HG03135 (cell line): ENCODE data around the gene UQCR11.
A peak's percentile ranks its signal among the peaks of the same experiment; 100 is the strongest.
"Not testable (repeated sequence)": the region's sequence is repeated elsewhere in the genome, so short reads cannot be mapped to it uniquely, and the experiment has no call there.

Source experiments
- ATAC-seq: cut with Tn5 transposase; IDR thresholded peaks from one replicate; pipeline ENCODE4 v1.9.1; 2021; ENCODE audit warnings: mild to moderate bottlenecking, moderate library complexity; ENCODE audit not compliant: unreplicated experiment

The UQCR11 gene

DNA sequence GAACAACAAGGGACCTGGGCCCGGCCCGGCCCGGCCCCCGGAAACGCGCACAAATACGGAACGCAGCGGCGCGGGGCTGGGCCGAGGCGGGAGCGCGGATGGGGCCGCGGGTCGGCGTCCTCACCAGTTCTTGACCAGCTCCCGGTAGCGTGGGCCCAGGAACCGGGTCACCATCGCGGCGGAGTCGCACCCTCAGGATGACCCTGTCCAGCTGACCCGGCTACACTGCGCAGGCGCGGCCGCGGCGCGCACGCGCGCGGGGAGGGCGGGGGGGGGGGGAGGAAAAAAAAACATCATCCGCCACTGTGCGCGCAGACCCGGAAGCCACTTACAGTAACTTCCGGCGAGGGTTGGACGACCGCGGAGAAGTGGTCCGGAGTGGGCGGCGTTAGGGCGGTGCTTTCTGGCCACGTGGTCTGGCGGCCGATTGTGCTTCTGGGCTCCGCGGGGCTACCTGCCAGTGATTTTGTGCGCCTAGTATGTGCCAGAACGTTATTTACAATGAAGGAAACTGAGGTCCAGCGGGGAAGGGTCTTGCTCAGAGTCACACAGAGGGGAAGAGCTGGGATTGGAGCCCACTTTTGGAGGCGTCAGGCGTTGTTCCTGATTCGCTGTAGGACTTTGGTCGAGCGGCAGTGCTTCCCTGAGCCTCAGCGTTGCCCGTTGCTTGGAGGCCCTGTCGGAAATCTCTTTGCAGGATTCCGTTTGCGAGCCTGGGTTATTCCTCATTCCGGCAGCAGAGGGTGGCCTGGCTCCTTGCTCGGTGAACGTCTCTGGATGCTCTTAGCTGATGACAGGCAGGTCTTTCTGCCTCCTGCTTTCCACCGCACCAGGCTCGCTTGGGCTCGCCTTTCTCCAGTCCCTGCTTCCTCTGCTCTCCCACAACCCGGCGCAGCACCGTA lies at the start of gene UQCR11:
UQCR11 (minus strand) TSS at position 227 of the 902 bp plus-strand sequence; CDS start at position 174, 53 bp downstream.
- peak; percentile 83 for ATAC-seq

DNA sequence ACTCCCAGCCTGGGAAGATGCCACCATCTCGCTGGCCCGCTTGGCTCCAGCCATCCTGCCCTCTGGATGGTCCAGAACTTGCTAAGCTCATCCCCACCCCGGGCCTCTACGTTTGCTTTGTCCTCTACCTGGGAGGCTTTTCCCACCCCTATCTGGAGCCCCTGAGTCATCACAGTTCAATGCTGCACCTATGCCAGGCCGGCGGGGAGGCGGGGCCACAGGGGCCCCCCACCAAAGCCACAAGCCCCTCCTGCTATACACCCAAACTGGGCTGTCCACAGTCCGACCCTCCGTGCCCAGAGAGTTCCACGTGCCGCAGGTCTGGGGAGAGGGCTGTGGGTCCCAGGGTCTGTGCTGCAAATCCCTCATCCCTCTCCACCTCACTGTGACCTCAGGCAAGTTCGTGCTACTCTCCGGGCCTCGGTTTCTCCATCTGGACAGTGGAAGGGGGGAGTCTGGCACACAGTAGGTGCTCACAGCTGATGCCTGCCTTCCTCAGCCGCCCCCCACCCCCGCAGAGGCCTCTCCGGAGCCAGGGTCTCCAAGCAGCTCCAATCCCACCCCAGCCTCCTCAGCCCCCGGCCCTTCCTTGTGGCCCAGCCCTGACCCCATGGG lies 49.0 kb upstream of the UQCR11 start:
- no peak for ATAC-seq

DNA sequence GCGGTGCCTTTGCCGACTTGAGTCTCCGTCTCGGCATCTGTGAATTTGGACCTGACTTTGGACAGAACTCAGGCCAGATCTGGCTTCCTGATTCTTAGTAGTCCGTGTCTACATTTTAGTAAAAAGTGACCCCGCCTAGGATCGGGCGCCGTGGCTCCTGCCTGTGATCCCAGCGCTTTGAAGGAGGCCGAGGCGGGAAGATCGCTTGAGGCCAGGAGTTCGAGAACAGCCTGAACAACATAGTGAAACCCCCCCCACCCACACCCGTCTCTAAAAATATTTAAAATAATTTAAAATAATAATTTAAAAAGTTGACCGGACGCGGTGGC lies 48.0 kb upstream of the UQCR11 start:
- ATAC-seq: no peak

DNA sequence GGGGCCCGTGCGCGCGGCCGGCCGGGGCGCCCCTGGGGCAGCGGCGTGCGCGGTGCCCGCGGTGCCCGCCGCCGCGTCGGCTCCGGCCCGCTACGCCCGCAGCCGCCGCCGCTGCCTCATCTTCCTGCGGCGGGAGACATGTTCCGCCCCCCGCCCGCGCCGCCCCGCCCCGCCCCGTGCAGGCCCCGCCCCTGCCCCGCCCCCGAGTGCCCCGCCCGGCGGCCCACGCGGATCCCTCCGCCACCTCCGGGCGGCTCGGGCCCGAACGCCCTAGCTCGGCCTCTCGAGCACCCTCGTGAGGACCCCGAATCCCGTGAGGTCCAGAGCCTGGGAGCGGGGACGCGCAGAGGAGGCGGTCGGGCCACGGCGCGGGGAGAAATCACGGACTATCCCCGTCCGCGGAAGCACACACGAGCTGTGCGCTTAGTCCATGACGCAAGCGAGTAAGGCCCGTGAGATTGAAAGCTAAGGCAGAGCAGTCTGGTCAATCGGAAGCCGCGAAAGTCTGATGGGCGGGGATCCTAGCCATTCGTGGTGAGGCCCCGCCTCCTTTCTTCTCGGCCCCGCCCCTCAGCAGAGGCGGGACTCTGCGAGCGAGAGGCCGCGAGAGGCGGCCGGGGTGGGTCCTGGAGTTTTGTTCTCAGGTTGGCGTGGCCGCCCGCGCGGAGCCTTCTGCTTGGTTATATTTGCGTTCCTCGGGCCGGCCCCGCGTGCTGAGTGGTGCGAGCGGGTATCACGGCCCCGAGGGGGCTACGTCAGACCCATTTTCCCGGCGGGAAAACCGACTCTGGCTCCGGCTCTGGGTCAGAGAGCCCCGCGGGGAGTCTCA lies 47.4 kb upstream of the UQCR11 start, which contains the start of gene TCF3:
TCF3 (minus strand) TSS at position 145 of the 829 bp plus-strand sequence. CDS start 2,367 bp downstream, outside the sequence.
- ATAC-seq: peak; percentile 63

DNA sequence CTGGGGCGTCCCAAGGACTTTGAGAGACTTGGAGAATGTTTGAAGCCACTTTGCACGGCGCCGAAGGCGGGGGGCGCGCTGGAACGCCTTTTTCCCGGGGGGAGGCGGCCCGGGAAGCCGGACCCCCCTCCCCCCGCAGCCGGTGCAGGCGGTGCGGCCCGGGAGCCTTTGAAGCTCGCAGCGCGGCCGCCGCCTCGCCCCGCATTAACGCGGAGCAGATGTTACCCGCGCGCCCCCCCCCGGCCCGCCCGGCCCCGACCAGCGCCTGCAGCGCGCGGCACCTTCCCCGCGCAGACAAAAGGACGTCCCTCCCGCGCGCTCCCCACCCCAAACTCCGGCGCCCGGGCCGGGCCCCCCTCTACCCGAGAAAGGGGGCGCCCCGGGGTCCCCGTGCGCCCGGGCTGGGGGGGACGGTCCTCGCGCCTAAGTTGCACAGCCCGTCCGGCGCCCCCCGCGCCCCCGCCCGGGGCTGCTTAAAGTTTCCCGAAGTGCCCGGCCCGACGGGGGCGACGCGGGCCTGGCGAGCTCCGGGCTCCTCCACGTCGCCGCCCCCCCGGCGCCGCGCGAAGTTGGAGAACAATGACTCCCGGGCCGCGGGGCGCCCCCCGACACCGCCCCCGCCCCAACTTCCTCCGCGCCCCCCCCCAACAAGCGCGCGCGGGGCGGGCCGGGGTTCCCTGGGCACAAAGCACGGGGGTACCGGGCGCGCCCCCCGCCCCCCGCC lies 46.5 kb upstream of the UQCR11 start:
- ATAC-seq: no peak

DNA sequence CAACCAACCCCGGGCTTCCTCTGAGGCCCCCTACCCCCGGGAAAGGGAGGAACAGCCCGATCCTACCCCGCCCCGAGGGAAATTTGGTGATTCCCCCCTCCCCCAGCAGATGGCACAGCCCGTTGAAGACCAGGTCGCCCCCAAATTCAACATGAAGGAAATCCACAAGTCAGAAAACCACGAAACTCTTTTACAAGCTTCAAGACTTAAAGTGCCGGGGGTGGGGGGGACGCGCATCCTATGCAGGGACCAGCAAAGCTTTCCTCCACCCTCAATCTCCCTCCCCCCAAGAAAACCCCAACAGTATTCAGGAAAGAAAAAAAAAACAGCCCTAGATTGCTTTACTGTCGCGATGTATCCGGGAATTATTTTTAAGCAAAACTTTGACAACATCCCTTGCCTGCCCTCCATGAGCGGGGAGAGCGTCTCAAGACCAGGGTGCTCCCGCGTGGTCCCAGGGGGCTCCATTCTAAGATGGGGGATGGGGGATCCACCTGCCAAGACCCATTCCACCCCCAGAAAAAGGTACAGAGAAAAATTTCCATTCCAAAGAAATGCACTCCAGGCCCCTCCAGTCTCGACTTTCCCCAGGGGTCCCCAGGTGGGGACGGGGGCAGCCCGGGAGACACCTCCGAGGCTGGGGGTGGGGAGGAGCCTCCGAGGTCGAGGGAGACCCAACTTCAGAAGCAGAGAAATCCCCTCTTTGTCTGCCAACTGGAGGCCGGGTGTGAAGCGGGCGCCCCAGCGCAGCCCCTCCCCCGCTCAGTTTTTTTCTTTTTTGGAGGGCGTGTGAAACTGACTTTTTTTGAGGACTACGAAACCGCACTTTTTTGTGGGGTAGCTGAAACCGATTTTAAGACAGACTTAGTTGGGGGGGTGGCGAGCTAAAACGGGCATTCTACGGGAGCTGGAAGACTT lies 45.6 kb upstream of the UQCR11 start:
- no peak for ATAC-seq

DNA sequence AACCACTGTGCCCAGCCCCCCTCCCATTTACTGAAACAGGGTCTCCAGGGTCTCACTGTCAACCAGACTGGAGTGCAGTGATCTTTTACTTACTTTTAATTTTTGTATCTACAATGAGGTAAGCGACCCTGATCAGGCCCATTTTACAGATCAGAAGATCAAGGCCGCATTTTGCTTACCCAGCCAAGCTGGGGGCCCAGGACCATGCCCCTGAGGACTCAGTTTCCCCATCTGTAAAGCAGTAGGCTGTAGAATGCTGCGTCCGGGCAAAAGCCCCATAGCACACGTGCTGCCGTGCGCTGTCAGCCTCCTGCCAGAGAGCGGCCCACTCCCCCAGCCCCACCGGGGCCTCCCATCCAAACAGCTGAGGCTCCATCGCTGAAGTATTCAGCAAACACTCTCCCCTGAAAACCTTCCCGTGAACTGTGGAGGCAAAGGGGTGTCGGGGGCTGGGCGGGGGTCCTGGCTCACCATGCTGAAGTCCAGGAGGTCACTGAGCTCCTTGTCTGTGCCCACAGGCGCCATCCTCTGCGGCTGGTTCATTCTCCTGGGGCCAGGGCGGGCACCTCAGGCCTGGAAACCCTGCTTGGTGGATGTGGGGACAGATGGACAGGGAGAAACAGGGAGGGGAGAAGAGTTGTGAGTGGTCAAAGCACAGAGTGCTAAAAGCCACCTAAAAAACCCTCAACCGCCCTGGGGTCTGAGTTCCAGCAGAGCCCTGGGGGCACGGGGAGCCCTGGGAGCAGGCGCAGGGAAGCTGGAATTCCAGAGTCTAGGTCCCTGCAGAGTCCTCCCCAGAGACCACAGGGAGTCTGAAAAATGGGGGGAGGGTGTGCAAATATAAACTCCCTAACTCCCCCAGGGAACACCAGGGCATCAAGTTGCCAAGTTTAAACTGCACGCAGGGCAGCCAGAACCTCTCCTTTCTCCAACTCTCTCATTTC lies 44.7 kb upstream of the UQCR11 start:
- ATAC-seq: no peak

DNA sequence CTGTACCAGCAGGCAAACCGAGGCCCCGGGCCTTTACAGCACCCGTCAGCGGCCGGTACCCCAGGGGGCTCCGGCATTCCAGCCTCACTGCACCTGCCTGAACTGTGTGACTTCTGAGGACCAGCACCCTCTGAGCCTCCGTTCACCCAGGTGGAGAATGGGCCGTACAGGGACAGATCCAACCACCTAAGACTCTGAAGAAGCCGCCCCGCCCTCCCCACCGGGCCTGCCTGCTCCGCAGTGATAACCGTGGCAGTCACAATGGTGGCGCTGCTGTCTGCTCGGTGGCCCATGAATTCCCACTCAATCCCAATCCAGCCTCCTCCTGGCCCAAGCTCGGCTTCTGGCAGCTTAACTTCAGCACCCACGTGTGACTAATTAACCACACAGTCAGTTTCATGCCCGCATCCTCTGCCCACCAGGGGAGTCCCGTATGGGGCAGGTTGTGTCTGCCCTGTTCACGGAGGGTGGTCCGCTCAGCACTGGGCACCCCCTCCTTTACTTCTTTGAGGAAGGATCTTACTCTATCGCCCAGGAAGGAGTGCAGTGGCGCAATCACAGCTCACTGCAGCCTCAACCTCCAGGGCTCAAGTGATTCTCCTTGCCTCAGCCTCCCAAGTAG lies 43.8 kb upstream of the UQCR11 start:
- ATAC-seq: no peak

DNA sequence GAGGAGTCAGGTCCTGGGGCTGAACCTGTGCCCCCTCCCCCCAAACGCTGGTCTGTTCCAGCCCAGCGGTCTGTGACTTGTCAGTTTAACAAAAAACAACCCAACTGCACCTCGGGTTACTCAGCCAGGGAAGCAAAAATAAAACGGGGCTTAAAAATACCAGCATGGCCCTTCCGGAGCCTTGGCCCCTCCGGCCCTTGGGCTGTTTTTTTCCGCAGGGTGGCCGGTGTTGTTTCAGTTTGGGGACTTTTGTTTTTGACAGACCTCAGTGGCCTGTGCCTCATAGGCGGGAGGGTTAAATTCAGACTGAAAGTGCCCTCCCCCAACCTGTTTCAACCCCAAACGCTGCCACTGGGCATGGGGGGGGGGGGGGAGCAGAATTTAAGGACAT lies 43.2 kb upstream of the UQCR11 start:
- no peak for ATAC-seq

DNA sequence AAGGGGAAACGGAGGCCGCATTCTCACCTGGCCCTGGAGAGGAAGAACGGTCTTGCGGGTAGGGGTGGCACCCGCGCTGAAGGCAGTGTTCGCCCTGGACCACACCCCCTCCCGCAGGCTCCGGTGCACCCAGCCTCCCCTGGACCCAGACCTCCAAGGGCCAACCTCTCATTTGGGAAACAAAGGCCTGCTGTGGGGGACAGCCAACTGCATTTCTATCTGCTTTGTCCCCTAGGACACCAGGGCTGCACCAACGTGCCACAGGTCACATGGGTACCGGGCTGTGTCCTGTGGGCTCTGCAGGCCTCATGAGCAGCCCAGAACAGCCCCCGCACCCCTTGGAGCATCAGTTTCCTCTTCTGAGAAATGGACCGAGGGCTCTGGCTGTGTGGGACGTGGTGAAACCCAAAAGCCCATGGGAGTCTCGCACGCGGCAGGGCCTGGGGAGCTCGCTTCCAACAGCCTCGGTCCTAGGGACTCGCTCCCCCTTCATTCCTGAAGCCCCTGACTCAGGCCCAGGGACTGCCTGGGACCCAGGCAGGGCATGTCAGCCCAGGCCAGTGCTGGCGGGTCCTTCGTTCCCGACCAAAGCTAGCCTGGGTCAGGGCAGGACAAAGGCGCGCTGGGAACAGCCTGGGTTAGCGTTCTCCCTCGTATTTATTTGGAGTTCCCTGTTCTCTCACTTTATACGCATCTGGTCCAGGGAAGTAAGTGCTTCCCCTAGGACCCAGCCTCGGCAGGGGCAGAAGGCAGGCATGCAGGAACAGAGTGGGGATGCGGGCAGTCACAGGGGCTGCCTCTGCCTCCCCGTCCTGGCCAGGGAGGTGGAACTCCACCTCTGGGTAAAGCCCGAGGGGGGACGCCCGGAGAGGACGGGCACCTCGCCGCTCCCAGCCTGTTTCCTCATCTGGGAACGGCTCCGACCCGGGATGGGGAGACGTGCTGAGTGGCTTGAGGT lies 42.5 kb upstream of the UQCR11 start:
- no peak for ATAC-seq

DNA sequence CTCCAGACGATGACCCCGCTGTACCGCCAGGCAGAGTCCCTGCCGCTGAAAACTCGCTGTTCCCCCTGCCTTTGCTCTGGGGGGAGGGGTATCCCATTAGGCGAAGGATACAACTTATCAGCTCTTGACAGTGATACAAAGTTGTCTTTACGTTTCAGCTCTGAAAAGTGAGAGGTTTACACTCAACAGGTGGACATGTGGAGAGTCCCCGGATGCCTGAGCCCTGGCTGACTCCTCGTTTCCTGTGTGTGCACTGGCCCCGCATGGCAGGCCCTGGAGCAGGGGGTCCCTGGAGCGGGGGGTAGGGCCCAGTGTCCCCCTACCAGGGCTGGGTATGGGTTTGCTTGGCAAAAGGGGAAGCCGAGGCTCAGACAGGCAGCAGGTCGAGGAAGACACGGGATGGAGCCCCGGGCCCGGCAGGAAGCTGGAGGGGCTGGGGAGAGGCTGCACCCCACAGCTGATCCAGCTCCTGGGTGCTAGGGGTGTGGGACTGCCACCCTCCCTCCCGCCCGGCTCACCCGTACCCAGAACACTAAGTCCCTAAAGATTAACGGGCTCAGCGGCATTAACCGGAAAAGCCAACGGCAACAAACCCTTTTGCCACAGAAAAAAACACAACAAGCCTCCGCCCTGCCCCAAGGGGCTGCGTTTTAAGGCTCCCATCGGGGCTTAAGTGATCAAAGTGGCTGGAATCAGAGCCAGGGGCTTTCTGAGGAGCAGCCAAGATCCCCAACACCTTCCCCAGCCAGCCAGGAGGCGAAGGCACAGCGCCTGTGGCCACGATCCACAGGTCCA lies 41.6 kb upstream of the UQCR11 start:
- no peak for ATAC-seq

DNA sequence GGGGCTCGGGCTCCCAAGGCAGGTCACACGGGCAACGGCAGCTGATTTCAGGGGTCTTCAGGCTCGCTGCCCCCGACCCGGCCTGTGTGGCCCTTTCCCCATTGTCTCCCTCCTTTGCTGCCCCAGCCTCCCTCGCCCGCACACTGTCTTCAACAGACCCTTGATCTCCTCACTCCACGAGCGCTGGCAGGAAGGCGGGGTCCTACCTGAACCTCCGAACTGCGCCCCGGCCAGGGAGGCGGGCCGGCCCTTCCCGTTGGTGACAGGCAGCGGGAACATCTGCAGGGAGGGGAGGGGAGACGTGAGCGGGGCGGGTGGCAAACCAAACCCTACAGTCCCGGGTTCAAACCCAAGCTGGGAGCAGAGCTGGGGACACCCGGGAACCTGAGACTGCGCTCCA lies 40.9 kb upstream of the UQCR11 start:
- ATAC-seq: no peak

DNA sequence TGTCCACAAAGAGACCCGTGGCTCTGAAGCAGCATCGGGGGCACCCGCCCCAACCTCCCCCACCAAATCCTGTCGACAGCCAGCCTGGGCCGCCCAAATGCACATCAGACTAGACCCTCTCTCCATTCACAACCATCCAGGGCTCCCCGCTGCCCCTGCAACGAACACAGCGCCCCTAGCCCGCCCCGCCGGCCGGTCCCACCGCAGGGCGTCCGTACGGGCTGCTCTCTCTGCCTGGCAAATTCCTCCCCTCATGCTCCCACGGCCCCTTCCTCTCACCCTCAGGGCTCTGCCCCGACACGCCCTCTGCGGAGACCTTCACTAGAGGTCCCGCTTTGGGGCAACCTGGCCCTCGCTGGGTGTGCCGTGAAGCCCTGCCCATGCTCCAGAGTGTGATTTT lies 40.0 kb upstream of the UQCR11 start:
- ATAC-seq: no peak

DNA sequence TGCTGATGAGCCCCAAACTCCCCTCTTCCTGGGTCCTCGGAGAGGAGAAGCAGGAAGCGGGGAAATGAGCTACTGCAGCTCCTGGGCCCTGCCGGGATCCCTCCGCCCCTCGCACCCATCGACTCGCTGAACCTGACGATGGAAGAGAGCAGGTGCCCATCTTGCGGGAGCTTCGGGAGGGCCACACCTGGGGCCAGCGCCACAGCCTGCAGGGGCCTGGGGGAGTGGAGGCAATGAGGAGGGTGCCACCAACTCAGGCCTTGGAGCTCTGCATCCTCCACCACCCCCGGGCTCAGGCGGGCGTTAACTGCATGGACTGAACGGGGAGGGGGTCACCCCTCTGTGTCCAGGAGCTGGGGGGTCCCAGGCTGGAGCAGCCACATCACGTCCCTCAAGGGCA lies 38.8 kb upstream of the UQCR11 start:
- no peak for ATAC-seq

DNA sequence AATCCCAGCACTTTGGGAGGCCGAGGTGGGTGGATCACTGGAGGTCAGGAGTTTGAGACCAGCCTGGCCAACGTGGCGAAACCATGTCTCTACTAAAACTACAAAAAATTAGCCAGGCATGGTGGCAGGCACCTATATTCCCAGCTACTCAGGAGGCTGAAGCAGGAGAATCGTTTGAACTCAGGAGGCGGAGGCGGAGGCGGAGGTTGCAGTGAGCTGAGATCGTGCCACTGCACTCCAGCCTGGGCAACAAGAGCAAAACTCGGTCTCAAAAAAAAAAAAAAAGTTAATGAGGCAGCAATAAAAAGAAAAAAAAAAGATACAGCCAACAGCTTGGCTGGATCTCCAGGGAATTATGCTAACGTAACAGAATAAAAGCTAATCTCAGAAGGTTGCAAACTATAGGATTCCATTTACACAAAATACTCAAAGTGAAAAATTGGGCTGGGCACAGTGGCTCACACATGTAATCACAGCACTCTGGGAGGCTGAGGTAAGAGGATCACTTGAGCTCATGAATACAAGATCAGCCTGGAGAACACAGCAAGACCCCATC lies 35.7 kb upstream of the UQCR11 start:
- ATAC-seq: not testable (repeated sequence)
